Panc1 (cell line): ENCODE results near the gene VWA5B1. TPM values are rescaled to one million over a fixed set of nuclear protein-coding genes. Genes with fewer than 3 reads are reported as not detected.

Source experiments
- ATAC-seq: fragments of 200-7000 bp; cut with Tn5 transposase; 2 replicates; pipeline ENCODE4 v1.9.1; 2020; ENCODE audit warnings: mild to moderate bottlenecking, moderate library complexity
- BruUV-seq: library from RNA; stranded (reverse); fragments of 400-500 nt; replicated peaks from 2 replicates; lab custom pipeline; 2021; lab: Mats Ljungman, UMichigan
- CTCF ChIA-PET: fragments of 300-600 bp; sonication (Branson Sonifier 250); formaldehyde crosslinking; loops from one replicate; lab custom pipeline; 2022; ENCODE audit warnings: antibody characterized with exemption; lab: Charles Lee
- POLR2A ChIA-PET: fragments of 300-600 bp; sonication (Branson Sonifier 250); formaldehyde crosslinking; loops from one replicate; lab custom pipeline; 2022; ENCODE audit warnings: antibody characterized with exemption; lab: Charles Lee
- DNase-seq: peaks from one replicate; pipeline ENCODE4 v3.0.0-alpha.2; 2010; ENCODE audit warnings: low read depth, low spot score
- H3K27ac ChIP-seq: 2 replicates; pipeline ENCODE4 v1.5.1; 2011; ENCODE audit warnings: mild to moderate bottlenecking, low read length, inconsistent platforms
- H3K27me3 ChIP-seq: fragments of 200-500 bp; sonication (Bioruptor generic); 2 replicates; pipeline ENCODE4 v1.6.0; 2014; ENCODE audit warnings: low read length, inconsistent platforms; ENCODE audit not compliant: control insufficient read depth, insufficient read depth
- H3K36me3 ChIP-seq: fragments of 200-500 bp; sonication (Bioruptor generic); 2 replicates; pipeline ENCODE4 v1.5.1; 2014; ENCODE audit warnings: inconsistent platforms, mild to moderate bottlenecking, low read length, moderate library complexity; ENCODE audit not compliant: control insufficient read depth, insufficient read depth
- H3K4me1 ChIP-seq: 2 replicates; pipeline ENCODE4 v1.5.1; 2011; ENCODE audit warnings: inconsistent platforms, mild to moderate bottlenecking, low read length, moderate library complexity; ENCODE audit not compliant: control insufficient read depth, insufficient read depth
- H3K4me3 ChIP-seq, 2 experiments: 2 replicates each; pipeline ENCODE4 v1.5.1; 2011 to 2012; ENCODE audit warnings: low read depth in 2 of 2, low read length in 2 of 2, mild to moderate bottlenecking in 2 of 2, inconsistent platforms in 1 of 2, moderate library complexity in 1 of 2
- H3K9me3 ChIP-seq: fragments of 200-500 bp; sonication (Bioruptor generic); 2 replicates; pipeline ENCODE4 v1.5.1; 2014; ENCODE audit warnings: low read depth, mild to moderate bottlenecking, inconsistent platforms, low read length, moderate library complexity; ENCODE audit not compliant: control insufficient read depth, insufficient read depth
- POLR2AphosphoS5 ChIP-seq: IDR thresholded peaks from 2 replicates; pipeline ENCODE4 v1.6.1; 2012; ENCODE audit warnings: mild to moderate bottlenecking, low read depth, low read length, moderate library complexity
- SIN3A ChIP-seq: IDR thresholded peaks from 2 replicates; pipeline ENCODE4 v1.6.1; 2012; ENCODE audit warnings: low read depth, mild to moderate bottlenecking, low read length, moderate library complexity, borderline replicate concordance; ENCODE audit not compliant: insufficient read depth
- TCF7L2 ChIP-seq: IDR thresholded peaks from 2 replicates; pipeline ENCODE4 v1.6.1; 2011; ENCODE audit warnings: mild to moderate bottlenecking, low read depth, low read length, inconsistent platforms
- in situ Hi-C: cut with HindIII; loops from 2 replicates; pipeline ENCODE4 v1.10.0; 2016; ENCODE audit warnings: low sequenced_read_pairs, low pct_unique_long_range_greater_than_20kb
- intact Hi-C: fragments of 100-400 bp; cut with micrococcal nuclease; formaldehyde crosslinking; loops from one replicate; pipeline ENCODE4 v1.10.0; 2022; ENCODE audit not compliant: unreplicated experiment
- total RNA-seq: library from RNA; stranded (reverse); gene quantifications from one replicate; pipeline ENCODE4 v1.2.1, GENCODE V29; 2021; ENCODE audit not compliant: unreplicated experiment
- TF ChIP-seq, protein P1 (sequence below): fragments of 450-650 bp; IDR thresholded peaks from 2 replicates; pipeline ENCODE4 v1.5.1; 2017; ENCODE audit warnings: mild to moderate bottlenecking
- TF ChIP-seq, protein P2 (sequence below), 2 experiments: IDR thresholded peaks; 2 replicates each; pipeline ENCODE4 v1.6.1; 2011 to 2012; ENCODE audit warnings: low read depth in 2 of 2, control low read depth in 1 of 2, low read length in 1 of 2, mild to moderate bottlenecking in 1 of 2, moderate library complexity in 1 of 2; ENCODE audit not compliant: insufficient read depth in 1 of 2

The VWA5B1 gene
- total RNA-seq, 1 experiment from 2014 or later = not detected

DNA sequence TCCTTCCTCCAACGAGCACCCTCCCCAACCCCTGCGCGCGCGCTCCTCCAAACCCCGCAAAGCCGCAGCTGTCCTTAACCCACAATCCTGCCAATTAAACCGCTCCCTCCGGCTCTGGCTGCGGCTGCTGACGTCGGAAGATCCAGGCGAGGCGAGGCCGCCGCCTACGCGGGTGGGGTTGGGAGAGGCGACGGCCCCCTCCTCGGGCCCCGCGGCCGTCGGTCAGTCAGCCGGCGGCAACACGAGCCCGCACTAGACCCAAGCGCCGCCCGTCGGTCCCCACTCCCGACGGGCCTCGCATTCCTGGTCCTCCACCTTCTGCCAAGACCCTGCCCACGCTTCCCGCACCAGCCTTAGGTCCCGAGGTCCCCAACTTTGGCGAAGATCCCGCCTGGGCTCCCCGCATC lies 75.4 kb downstream of the VWA5B1 start:
- POLR2A ChIA-PET = no interaction called here
- Histone ChIP-seq H3K27me3 (peaks cover 20% of the 10 kb centered on the region), H3K4me3 (peak overlapping the region in 1 of 2 experiments; percentile 24; a peak in 1 of 4 replicates), H3K27ac (no peak overlapping the region), H3K4me1 (no peaks in the 10 kb centered on the region; the same call in 1 of the 2 replicates), H3K36me3 (no peaks in the 10 kb centered on the region), H3K9me3 (no peaks in the 10 kb centered on the region)
- DNase-seq = no peak
- intact Hi-C loops = no loop called here
- CTCF ChIA-PET = no interaction called here
- in situ Hi-C loops = no loop called here
- no peak for ATAC-seq
- BruUV-seq = no TSS peak
- TF ChIP-seq, protein P1, sequence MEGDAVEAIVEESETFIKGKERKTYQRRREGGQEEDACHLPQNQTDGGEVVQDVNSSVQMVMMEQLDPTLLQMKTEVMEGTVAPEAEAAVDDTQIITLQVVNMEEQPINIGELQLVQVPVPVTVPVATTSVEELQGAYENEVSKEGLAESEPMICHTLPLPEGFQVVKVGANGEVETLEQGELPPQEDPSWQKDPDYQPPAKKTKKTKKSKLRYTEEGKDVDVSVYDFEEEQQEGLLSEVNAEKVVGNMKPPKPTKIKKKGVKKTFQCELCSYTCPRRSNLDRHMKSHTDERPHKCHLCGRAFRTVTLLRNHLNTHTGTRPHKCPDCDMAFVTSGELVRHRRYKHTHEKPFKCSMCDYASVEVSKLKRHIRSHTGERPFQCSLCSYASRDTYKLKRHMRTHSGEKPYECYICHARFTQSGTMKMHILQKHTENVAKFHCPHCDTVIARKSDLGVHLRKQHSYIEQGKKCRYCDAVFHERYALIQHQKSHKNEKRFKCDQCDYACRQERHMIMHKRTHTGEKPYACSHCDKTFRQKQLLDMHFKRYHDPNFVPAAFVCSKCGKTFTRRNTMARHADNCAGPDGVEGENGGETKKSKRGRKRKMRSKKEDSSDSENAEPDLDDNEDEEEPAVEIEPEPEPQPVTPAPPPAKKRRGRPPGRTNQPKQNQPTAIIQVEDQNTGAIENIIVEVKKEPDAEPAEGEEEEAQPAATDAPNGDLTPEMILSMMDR = no peak
- TF ChIP-seq POLR2AphosphoS5 (no peak), SIN3A (no peak), TCF7L2 (no peak)
- TF ChIP-seq, protein P2, sequence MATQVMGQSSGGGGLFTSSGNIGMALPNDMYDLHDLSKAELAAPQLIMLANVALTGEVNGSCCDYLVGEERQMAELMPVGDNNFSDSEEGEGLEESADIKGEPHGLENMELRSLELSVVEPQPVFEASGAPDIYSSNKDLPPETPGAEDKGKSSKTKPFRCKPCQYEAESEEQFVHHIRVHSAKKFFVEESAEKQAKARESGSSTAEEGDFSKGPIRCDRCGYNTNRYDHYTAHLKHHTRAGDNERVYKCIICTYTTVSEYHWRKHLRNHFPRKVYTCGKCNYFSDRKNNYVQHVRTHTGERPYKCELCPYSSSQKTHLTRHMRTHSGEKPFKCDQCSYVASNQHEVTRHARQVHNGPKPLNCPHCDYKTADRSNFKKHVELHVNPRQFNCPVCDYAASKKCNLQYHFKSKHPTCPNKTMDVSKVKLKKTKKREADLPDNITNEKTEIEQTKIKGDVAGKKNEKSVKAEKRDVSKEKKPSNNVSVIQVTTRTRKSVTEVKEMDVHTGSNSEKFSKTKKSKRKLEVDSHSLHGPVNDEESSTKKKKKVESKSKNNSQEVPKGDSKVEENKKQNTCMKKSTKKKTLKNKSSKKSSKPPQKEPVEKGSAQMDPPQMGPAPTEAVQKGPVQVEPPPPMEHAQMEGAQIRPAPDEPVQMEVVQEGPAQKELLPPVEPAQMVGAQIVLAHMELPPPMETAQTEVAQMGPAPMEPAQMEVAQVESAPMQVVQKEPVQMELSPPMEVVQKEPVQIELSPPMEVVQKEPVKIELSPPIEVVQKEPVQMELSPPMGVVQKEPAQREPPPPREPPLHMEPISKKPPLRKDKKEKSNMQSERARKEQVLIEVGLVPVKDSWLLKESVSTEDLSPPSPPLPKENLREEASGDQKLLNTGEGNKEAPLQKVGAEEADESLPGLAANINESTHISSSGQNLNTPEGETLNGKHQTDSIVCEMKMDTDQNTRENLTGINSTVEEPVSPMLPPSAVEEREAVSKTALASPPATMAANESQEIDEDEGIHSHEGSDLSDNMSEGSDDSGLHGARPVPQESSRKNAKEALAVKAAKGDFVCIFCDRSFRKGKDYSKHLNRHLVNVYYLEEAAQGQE (IDR thresholded peaks at IDR 0.05; ENCODE audit: insufficient read depth in 1 of 2, low read depth in 2 of 2, low read length in 1 of 2) = no peak

DNA sequence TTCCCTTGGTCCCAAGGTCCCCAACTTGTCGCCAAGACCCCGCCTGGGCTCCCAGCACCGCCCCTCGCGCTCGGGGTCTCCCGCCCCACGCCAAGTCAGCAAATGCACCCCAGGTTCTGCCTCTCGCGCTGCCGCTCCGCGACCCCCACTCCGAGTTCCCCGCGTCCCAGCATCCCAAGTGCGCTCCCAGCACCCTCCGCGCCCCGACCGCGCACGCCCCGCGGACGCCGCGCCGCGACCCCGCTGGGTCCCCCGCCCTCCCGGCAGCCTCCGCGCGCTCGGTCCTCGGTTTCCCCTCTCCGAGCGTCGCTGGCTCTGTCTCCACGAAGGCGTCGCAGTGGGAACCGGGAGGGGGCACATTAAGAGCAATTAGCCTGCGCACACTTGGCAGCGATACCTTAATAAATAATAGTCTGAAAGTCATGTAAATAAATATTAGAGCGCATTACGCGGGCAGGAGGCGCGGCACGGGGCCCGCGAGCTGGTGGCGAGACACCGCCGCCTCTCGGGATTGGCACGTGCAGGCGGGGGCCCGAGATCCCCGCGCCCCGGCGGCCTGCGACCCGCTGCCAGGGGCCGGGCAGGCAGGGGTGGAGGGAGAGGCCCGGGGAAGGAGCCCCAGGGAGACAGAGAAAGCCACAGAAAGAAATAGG lies 75.9 kb downstream of the VWA5B1 start:
- Histone ChIP-seq H3K4me1 (no peaks in the 10 kb centered on the region; the same call in 1 of the 2 replicates), H3K27ac (no peak overlapping the region), H3K4me3 (peak overlapping the region; percentile 24 to 41), H3K9me3 (no peaks in the 10 kb centered on the region), H3K36me3 (no peaks in the 10 kb centered on the region), H3K27me3 (peaks cover 20% of the 10 kb centered on the region)
- BruUV-seq = no TSS peak
- ATAC-seq = no peak
- POLR2A ChIA-PET = no interaction called here
- intact Hi-C loops = no loop called here
- CTCF ChIA-PET = no interaction called here
- in situ Hi-C loops = no loop called here
- TF ChIP-seq POLR2AphosphoS5 = no peak
- no peak for DNase-seq

DNA sequence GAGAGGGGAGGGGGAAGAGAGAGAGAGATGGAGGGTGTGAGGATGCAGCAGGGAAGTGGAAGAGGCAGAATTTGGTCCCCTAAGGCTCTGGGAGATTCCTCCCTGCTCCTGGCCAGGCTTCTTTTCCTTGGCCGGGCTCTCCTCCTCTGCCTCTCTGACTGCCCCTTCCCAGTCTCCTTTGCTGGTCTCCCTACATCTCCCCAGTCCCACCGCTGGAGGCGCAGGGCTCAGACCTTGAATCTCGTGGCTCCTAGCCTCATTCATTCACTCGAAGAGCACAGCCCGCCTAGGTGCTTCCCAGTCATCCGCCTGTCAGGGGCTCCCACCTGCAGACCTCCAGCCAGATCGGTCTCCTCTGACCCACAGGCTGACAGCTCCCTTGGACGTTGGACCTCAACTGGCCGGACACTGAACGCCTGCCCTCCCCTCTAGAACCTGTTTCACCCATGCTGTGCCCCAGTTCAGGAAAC lies 76.5 kb downstream of the VWA5B1 start:
- DNase-seq (no peak), ATAC-seq (peak; percentile 96)
- in situ Hi-C loops = no loop called here
- Histone ChIP-seq H3K4me1 (no peaks in the 10 kb centered on the region; the same call in 1 of the 2 replicates), H3K4me3 (peak overlapping the region; percentile 24 to 41), H3K36me3 (no peaks in the 10 kb centered on the region), H3K9me3 (no peaks in the 10 kb centered on the region), H3K27me3 (peaks cover 20% of the 10 kb centered on the region), H3K27ac (no peak overlapping the region)
- CTCF ChIA-PET = no interaction called here
- TF ChIP-seq, protein P1 = peak; percentile 85
- TF ChIP-seq, protein P2 (IDR thresholded peaks at IDR 0.05; ENCODE audit: insufficient read depth in 1 of 2, low read depth in 2 of 2, low read length in 1 of 2) = no peak
- POLR2A ChIA-PET = no interaction called here
- intact Hi-C loops = no loop called here
- BruUV-seq = no TSS peak
